22Rv1 (cell line): ENCODE data around the gene POLR2H.

ENCODE experiments used
- CTCF ChIP-seq: fragments of 450-650 bp; IDR thresholded peaks from 2 replicates; pipeline ENCODE4 v1.5.1; 2017; ENCODE audit warnings: mild to moderate bottlenecking
- ZFX ChIP-seq: fragments of 450-650 bp; IDR thresholded peaks from 2 replicates; pipeline ENCODE4 v1.6.1; 2017; ENCODE audit warnings: antibody characterized with exemption, borderline replicate concordance

GRCh38 chr3:184366619-184367289 lies 5.2 kb downstream of the POLR2H start:
- TF ChIP-seq CTCF (no peak), ZFX (no peak)
